Epithelial cell of esophagus (primary cell): ENCODE data around the gene SLC25A34.

Experiments
- DNase-seq: peaks from one replicate; pipeline ENCODE4 v3.0.0; 2010; ENCODE audit warnings: low read depth
- H3K4me3 ChIP-seq: 2 replicates; pipeline ENCODE4 v1.5.1; 2011; ENCODE audit warnings: mild to moderate bottlenecking, low read length, control low read depth
- TF ChIP-seq, protein P1 (sequence below): IDR thresholded peaks from 2 replicates; pipeline ENCODE4 v1.5.1; 2011; ENCODE audit warnings: low read depth, mild to moderate bottlenecking, low read length, control low read depth, inconsistent platforms; ENCODE audit not compliant: insufficient read depth; ENCODE audit errors: missing control alignments

The SLC25A34 gene

GRCh38 chr1:15751717-15752116 is 15.7 kb downstream of the SLC25A34 start:
- TF ChIP-seq, protein P1, sequence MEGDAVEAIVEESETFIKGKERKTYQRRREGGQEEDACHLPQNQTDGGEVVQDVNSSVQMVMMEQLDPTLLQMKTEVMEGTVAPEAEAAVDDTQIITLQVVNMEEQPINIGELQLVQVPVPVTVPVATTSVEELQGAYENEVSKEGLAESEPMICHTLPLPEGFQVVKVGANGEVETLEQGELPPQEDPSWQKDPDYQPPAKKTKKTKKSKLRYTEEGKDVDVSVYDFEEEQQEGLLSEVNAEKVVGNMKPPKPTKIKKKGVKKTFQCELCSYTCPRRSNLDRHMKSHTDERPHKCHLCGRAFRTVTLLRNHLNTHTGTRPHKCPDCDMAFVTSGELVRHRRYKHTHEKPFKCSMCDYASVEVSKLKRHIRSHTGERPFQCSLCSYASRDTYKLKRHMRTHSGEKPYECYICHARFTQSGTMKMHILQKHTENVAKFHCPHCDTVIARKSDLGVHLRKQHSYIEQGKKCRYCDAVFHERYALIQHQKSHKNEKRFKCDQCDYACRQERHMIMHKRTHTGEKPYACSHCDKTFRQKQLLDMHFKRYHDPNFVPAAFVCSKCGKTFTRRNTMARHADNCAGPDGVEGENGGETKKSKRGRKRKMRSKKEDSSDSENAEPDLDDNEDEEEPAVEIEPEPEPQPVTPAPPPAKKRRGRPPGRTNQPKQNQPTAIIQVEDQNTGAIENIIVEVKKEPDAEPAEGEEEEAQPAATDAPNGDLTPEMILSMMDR, result no peak
- H3K4me3 ChIP-seq, result no peak overlapping the region
- no peak for DNase-seq

GRCh38 chr1:15753776-15754175 is 17.7 kb downstream of the SLC25A34 start:
- no peak for DNase-seq
- H3K4me3 ChIP-seq, result no peak overlapping the region
- TF ChIP-seq, protein P1, result no peak

DNA sequence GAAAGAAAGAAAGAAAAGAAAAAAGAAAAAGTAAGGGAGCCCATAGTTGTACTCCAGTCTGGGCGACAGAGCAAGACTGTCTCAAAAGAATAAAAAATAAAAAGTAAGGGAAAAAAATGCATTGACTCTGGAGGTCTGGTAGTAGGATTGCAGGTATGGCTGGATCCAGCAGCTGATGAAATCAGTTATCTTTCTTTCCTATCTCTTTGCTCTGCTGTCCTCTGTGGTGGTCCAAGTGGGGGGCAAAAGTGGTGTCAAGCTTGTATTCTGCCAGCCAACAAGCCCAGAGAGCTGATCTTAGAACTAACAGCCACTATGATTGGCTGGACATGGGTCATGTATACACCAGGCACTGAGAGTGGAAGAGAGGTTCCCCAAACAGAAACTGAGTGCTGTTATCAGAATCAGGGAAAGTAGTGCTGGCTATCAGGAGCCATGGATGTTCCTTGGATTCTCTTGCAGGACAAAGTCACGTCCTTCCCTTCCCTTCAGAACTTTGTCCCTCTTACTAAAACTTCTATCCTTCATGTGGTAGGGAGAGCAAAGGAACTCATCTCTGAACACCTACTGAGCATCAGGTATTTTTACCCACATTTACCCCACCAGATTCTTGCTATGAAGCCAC is 19.1 kb downstream of the SLC25A34 start:
- TF ChIP-seq, protein P1, result no peak
- no peak overlapping the region for H3K4me3 ChIP-seq
- DNase-seq, result no peak

GRCh38 chr1:15755646-15756040 is 19.6 kb downstream of the SLC25A34 start:
- H3K4me3 ChIP-seq, result no peak overlapping the region
- no peak for DNase-seq

GRCh38 chr1:15756143-15757015 is 20.3 kb downstream of the SLC25A34 start:
- TF ChIP-seq, protein P1, result no peak
- peak overlapping the region; percentile 9 for H3K4me3 ChIP-seq
- peak; percentile 70 for DNase-seq

More at GRCh38 chr1:15755646-15756040, 19.6 kb downstream of the SLC25A34 start:
- TF ChIP-seq, protein P1, result no peak

- no peak overlapping the region for H3K4me3 ChIP-seq
- no peak for DNase-seq
- TF ChIP-seq, protein P1, result no peak
Observed at GRCh38 chr1:15757016-15757543, 21.0 kb downstream of the SLC25A34 start.
